ENCODE results near the gene CTSC.

CTSC gene

DNA sequence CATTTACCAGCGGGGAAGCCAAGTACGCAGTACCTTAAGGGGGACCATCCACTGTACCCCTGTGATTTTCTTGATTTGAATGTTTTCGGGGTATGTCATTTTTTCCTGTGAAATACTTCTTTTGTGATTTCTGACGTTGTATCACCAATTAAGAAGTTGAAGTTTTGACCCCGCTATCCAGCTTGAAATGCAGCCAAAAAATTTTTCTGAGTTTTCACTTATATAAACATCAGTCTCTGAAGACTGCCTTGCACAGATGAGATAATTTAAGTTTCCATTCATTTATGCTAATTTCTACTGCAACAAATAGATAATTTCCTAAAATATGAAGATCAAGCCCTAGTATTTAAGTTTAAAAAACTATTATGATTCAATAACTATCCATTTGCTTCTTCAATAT lies 20.0 kb downstream of the CTSC start:
- DNase-seq (ENCODE audit: low read depth) = no peak

DNA sequence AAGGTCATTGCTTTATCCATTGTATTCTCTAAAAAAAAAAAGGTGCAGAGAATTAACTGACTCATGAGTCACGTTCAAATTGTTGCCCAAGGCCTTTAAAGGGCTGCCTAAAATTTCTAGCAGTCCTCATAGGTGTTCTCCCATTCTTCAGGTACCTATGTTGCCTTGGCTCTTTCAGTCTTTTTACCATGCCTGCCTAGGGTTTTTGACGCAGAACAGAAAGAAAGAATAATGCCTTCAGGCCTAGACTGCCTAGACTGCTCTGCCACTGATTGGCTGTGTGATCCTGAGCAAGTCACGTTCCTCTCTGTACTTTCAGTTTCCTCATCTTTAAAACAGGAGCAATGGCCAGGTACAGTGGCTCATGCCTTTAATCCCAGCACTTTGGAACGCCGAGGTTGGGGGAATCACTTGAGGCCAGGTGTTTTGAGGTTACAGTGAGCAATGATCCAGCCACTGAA lies 21.5 kb downstream of the CTSC start:
- DNase-seq (ENCODE audit: low read depth) = no peak

DNA sequence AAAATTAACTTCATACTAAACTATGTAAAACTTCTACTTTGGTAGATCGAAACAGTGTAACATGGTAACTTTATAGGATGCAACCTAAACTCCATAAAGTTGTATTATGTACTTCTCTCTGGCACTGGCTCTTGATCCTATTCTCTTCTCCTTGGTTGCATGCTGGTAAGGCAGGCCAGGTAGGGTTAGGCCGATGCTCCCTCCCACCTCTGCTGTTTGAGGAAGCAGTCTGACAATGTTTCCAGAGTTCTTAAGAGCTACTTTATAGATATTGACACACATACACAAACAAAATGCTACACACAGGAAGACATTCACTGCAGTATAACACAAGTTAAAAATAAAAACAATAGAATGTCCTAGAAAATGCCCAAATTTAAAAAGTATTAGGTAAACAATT lies 22.5 kb downstream of the CTSC start:
- no peak for DNase-seq (ENCODE audit: low read depth)

DNA sequence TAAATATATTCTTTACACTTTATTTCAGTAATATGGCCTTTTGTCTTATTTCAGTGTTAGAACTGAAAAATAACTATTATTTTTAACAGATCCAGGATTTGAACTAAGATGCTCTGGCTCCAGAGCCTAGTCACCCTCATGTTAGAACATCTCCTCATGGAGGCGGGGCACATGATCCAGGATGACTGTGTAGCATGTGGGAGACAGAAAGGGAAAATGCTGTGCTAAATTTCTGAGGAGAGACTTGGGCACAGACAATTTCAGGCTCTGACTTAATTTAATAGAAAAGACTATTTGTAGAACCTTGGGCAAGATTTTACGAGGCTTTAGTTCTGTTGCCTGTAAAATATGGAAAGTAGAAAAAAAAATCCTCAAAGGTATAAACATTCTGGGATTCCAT lies 24.1 kb downstream of the CTSC start:
- DNase-seq (ENCODE audit: low read depth) = no peak

DNA sequence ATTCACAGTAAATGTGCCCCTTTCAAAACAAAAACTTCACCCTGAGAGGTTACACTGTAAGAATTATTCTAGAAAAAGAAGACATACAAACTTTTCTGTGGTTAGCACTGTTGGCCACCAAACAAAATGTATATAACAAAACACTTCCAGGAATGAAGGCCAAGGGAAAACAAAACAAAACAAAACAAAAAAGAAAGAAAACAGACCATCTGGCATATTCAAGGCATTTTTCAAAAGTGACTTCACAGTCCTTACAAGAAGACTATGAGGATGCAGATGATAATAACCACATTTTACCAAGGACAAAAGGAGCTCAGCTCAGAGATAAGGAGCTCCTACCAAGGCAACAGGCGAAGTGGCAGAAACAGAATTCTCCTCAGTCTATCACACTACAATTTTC lies 24.9 kb downstream of the CTSC start:
- DNase-seq (ENCODE audit: low read depth) = no peak

DNA sequence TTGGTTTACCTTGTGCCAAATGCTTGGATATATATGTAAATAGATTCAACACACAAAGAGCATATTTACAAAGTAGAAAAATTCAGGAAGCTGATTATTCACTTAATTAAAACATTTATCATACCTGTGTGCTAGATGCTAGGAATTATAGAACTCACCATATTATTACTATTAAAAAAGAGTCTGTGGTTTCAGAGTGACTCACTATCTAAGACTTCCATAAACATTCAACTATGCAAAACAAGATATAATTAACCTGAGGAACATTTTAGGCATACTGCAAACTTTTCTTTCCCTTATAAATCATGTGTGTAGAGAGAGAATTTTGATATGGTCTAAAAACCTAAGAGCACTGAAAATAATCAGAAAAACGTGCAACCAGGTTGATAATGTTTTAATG lies 27.3 kb downstream of the CTSC start:
- DNase-seq (ENCODE audit: low read depth) = no peak

DNA sequence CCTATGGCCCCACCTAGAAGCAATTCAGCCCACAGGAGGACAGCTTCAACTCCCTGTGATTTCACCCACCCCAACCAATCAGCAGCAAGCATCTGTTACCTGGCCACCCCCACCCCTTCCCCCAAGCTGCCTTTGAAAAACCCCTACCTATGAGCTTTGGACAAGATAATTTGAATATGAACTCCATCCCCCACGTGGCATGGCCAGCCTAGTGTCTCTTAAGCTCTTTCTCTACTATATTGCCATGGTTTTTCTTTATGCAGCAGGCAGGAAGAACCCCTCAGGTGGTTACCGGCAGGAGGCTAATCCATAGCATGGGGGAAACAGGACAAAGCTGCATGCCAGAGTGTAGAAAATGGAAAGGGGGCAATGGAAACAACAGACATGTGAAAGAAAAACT lies 29.0 kb downstream of the CTSC start:
- DNase-seq (ENCODE audit: low read depth) = no peak

DNA sequence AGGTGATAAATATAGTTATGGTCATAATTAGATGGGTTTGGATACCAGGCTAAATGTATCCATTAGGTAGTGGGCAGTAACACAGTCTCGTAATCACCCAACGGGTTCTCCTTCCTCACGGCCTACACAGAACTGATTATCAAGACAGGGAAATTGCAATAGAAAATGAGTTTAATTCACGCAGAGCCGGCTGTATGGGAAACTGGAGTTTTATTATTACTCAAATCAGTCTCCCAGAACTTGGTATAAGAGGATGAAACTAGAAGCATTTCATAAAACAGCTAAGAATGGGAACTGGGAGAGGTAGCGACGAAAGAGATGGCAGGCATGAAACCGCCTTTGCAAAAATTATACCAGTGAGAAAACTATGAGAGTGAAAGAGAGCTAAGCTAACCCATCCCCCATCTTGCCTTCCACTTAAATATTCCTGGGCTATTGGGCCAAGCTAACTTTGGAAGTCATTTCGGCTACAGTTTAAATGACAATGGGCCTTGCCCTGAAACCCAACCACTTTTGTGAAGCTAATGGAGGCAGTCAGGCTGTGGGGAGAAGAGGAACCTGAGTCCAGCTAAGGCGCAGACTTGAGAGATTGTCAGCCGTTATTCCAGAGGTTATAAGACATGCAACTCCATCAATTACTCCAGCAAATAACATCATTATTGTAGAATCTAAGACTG lies 29.6 kb downstream of the CTSC start:
- no peak for DNase-seq (ENCODE audit: low read depth)

DNA sequence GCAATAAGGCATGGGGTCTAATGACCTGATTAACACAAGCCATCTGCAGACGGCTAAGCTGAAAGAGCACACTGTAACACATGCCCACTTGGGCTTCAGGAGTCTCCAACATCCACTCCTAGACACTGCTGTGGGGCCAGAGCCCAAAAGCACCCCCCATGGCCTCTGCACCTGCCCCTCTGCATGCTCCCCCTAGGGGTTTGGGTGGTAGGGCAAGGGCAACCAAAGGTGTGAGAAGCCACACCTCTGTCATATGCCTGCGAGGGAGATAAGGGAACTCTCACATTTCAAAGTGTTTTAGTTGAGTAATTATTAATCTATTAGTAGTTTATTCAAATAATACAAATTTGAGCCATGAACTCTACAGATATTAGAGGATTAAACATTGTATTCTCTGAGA lies 30.8 kb downstream of the CTSC start:
- DNase-seq (ENCODE audit: low read depth) = no peak

DNA sequence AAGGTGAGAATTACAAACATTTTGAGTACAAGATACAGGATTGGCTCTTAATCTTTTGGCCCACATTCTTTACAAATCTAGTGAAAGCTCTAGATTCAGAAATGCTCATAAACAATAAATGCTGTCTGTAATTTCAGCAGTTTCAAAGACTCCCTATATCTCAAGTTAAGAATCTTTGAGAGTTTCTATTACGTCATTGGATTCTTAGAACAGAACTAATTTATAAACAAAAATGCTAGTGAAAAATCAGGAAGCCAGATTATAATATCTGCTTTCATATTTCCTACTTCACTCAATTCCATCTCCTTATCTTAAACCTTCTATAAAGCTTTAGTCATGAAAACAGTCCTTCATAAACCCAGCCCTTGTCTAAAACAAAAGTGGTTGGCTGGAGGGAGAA lies 32.1 kb downstream of the CTSC start:
- no peak for DNase-seq (ENCODE audit: low read depth)

DNA sequence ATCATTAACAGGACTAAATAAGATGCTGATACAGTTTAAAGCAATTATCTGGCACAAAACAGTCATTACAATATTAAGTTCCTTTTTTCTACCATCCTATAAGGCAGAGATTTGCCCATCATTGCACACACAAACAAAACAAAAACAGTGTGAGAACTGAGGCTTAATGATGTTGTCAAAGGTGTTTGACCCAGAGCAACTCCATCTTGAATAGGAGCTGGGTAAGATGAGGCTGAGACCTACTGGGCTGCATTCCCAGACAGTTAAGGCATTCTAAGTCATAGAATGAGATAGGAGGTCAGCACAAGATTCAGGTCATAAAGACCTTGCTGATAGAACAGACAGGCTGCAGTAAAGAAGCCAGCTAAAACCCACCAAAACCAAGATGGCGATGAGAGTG lies 33.2 kb downstream of the CTSC start:
- DNase-seq (ENCODE audit: low read depth) = no peak

DNA sequence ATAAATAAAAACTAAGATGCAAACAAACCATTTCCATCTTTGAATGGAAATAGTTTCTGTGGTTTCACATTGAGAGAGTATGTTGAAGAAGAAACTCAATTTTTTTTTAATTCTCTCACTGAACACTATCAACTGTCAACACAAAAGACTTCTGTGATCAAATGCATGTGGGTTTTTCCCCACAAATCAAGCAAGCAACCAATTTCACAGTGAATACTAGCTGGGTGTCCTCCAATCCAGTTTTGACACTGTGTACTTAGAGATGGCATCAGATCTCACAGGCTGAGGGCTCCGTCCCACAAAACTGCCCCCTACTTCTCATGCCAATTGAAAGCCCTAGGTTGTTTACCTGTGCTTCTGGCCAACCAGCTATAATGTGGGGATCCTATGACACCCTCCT lies 34.5 kb downstream of the CTSC start:
- no peak for DNase-seq (ENCODE audit: low read depth)

DNA sequence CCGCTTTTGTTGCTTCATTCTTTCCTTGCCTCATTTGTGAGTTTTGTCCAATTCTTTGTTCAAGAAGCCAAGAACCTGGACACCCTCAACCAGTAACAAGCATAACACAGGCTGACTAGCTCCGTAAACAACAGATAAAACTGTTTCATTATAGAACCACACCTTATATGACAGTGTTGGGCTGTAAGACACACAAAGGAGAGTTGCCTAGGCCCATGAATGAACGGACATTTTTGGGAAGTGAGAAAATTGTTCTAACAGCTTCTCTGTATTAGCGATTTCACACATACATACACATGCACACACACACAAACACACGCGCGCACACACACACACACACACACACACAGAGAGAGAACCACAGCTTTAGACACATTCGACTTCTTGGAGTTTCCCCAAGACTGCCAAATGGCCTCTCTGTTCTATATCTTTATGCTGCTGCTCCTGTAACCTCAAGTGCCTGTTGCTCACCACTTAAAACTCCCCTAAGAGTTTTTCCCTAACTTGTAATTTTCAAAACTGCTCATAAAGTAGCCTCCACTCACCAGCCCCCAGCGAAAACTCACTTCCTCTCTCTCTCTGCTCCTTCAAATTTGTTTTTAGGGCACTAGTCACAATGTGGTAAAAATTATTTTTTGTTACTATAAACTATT lies 35.9 kb downstream of the CTSC start:
- no peak for DNase-seq (ENCODE audit: low read depth)

DNA sequence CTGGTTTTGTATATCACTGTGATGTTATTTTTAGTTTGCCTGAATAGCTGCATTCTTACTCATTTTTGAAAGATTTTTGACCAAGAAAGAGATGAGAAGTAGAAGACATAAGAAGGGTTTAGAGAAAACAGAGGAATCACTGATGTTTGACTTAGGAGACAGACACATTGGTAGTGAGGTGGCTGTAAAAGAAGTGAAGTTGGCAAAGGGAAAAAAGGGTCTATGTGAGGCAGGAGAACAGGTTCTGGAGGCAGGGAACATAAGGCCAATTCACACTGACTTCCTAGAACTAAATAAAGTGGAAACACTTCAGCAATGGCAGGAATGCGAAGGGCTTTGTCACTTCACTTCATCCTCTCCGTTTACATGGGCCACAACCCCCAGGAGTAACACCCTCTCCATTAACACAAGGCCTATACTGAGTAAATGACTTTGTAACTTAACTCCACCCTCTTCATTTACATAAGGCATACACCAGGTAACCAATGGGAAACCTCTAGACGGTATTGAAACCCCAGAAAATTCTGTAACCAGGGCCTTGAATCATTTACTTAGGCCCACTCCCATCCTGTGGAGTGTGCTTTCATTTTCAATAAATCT lies 36.5 kb downstream of the CTSC start:
- no peak for DNase-seq (ENCODE audit: low read depth)

DNA sequence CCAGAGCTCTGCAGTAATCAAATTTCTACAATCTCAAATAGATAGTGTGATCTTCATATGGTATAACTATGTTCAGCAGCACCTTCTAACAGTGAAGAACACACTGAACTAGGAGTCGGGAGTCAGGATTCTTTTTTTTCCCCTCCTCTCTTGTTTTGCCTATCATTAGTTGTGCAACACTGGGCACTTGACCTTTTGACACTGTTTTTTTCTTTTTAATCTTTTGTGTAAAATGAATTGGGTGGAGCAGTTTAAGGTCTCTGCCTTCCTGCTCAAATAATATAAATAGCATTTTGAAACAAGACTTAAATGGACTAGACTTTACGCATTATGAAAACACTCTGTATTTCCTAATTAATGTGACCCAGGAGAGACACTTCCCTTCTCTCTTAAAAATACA lies 39.7 kb downstream of the CTSC start:
- DNase-seq (ENCODE audit: low read depth) = no peak

DNA sequence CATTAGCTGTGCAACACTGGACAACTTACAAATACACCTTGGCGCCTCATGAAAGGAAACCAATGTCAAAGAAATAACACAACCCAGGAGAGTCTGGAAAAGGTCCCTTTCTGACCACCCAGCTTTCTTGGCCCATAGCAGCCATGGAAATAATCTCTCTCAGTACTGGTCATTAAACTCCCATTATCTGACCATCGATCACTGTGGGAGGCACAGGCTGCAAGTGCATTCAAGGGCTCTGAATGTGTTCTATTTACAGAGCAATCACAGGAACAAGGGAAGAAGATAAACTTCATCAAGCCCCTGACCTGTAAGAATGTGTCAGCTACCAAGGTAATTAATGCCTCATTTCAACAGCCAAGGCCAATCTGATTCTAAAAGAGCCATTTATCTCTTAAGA lies 40.1 kb downstream of the CTSC start:
- DNase-seq (ENCODE audit: low read depth) = no peak

DNA sequence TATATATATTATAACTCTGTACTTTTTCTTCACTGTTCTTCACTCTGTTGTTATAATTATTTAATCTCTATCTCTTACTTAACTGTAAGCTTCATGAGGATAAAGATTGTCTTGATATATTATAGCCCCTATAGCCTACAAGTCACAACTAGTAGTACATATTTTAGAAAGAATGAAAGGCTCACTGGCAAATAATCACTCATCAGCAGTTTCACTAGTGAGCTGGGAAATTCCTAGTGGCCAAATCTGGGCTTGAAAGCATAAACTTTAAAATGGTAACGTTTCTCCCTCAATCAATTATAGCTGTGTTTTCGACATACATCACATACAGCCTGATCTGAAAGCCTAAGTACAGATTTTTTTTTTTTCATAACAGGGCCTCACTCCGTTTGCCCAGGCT lies 42.5 kb downstream of the CTSC start:
- DNase-seq (ENCODE audit: low read depth) = no peak

DNA sequence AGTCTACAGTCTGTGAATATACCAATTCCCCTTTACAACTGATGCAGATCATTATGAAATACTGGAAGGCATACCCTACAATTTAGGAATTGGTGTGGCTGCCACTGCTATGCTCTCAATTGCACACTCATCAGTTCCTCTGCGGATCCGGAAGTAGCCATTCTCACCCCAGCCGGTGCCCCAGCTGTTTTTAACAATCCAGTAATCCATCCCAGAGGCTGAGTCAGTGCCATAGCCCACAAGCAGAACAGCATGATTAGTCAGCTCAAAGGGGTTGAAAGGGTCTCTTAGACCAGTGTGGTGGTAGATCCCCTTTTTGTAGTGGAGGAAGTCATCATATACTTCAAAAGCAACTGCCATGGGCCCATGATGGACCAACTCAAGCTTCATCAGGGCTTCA lies 43.6 kb downstream of the CTSC start:
- DNase-seq (ENCODE audit: low read depth) = no peak

DNA sequence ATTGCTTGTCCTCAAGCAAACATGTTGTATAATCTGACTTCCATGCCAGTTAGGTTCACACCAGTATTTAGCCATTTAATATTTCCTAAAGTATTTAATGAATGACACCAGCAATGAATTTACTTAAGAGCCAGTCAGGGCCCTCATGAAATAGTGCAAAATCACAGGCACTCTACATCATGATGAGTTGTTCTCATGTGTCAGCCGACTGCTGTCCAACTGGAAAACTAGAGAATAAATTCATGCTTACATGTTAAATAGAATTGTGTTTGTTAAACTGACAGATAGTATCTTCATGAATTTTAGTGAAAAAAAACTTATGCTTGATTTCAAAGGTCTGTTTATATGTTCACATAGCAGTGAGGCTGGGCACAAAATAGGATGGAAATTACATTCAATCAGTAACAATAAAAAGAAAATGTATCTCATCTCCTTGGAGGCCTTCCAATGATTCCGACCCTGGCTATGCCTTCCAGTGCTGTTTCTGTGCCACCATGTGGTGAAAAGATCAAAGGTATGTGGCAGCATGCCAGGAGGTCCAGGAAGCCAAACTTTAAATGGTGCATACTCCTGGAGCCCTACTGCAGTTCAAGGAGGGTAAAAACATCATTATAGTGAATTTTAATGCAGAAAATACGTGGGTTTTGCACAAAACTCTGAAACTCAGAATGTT lies 45.2 kb downstream of the CTSC start:
- DNase-seq (ENCODE audit: low read depth) = no peak

DNA sequence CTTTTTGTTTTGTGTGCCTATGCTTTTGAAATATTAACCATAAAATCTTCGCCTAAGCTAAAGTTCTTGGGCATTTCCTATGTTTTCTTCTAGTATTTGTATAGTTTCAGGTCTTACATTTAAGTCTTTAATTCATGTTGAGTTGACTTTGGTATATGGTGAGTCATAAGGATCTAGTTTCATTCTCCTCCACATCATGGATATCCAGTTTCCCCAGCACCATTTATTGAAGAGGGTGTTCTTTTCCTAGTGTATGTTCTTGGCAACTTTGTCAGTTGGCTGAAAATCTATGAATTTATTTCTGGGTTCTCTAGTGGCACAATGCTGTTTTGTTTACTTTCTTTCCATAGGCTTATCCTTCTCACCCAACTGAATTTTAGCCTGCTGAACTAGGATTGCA lies 49.0 kb downstream of the CTSC start:
- no peak for DNase-seq (ENCODE audit: low read depth)

DNA sequence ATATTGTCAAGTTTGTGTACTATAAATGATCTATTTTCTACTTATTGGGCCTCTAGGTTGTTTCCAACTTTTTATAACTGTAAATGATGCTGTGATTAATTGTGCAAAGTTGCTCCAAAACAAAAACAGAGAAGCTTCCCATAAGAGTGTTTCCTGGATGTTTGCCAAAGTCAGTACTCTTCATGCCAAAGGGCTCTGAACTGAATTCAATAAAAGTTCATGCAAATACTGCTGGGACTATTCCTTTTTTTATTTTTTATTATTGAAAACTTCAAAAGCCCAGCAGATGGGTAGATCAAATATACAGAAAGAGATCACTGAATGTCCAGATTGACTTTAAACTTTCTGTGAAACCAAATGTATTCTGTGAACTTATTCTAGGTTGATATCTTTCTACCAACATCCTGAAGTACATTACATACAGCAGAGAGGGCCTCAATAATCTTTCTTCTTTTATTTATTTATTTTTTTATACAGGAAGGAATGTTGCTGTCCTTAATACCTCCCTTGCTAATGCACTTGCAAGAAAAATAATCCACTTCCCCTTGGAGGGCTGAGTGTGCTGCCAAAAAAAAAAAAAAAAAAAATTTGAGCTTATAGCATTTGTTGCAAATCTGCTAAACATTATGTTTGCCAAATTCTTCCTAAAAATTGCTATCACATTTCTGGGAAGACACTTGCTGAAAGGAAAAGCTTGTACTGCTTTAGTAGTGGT lies 53.0 kb downstream of the CTSC start:
- DNase-seq (ENCODE audit: low read depth) = no peak

DNA sequence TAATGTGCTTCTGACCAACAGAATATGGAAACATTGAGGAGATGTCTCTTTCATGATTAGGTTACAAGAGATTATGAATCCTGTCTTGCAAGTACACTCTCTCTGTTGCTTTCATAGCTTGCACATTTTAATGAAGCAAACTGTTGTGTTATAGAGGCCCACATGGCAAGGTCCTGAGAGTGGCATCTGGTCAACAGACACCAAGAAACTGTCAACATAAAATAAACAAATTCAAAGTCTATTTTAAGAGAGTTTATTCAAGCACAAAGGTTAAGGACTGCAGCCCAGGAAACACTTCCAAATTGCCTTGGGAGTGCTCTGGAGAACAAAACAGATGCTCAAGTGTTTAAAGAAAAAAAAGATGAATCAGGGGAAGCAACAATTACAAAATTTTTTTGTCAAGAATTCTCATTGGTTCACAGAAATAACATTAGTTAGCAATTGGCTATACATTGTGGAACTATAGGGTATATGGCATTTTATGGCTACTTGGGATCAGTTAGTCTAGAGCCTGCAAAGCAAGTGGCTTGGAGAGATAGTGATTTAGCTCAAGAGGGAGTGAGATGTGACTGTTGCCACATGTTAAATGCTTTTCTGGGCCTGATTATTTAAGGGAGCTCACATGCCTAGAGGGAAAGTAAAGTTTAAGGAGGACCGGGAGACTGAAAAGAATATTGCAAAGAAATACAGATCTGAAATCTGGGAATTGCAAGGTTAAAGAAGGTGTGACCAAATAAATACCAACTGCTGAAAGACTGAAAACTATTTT lies 54.6 kb downstream of the CTSC start:
- no peak for DNase-seq (ENCODE audit: low read depth)
